HG02678 (cell line): ENCODE results near the gene FAM124B.

ENCODE experiments used
- ATAC-seq: cut with Tn5 transposase; IDR thresholded peaks from one replicate; pipeline ENCODE4 v1.9.1; 2021; ENCODE audit warnings: mild to moderate bottlenecking, moderate library complexity; ENCODE audit not compliant: unreplicated experiment

Gene FAM124B, protein sequence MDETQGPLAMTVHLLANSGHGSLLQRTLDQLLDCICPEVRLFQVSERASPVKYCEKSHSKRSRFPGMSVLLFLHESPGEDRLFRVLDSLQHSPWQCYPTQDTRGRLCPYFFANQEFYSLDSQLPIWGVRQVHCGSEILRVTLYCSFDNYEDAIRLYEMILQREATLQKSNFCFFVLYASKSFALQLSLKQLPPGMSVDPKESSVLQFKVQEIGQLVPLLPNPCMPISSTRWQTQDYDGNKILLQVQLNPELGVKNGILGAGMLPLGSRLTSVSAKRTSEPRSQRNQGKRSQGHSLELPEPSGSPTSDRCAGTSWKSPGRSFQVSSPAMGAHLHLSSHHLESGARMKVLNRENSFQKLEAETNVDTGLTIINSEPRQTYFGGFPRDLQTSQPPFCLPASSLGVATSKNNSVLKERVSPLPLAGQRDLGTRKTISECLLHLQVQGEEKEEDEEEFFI

GRCh38 chr2:224401641-224402342 is at the start of gene FAM124B:
FAM124B (minus strand) TSS chr2:224402107; CDS start chr2:224401768, 339 bp downstream.
- ATAC-seq: peak; percentile 54

DNA sequence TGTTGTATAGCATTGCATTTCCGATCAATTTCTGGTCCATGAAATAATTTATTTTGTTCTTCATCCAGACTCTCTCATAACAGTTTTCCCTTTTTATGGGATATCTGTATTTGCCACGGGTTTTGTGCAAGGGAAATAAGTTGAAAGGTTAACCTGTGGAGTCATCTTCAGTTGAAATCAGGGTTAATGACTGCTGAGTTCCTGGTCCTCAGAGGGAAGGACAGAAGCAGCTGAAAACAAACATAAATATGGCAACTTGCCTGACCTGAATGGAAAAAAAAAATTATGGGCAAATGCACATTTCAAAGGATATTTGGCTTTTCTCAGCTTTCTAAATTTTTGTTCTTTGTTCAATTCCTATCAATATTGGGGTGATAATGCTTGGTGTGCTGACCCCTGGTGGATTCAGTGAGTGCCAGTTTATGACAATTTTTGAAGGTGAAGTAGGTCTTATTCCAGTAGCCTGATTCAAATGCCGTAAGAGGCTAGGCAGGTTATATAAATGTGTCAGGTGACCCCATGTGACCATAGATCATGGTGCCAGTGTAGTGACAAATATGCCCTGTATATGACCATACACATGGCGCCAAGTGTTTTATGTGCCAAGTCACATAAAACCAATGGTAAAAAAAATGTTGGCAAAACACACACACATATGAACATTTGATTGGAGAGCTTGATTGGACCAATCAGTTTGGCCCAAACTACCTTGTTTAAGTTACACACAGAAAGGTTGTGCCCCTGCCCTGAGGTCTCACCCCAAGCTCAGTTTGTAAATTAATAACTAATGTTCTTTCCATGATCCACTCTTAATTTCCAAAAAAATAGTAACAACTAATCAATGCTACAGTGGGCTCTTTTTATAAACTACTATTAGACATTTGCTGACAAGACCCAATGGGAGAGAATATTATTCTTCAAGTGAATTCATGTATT is 47.6 kb upstream of the FAM124B start:
- ATAC-seq: no peak

GRCh38 chr2:224448236-224448635 is 46.3 kb upstream of the FAM124B start:
- ATAC-seq: no peak

DNA sequence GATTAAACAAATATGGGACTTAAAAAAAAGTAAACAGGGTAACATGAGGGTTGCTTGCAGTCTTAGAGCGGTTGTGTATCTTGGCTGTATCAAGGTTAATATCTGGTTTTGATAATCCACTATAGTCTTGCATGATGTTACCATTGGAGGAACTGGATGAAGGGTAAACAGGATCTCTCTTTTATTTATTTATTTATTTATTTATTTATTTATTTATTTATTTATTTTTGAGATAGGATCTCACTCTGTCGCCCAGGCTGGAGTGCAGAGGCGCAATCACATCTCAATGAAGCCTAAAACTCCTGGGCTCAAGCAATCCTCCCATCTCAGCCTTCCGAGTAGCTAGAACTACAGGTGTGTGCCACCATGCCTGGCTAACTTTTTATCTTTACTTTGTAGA is 42.9 kb upstream of the FAM124B start:
- no peak for ATAC-seq

- ATAC-seq: no peak
Observed at GRCh38 chr2:224444021-224444420, 42.1 kb upstream of the FAM124B start.

GRCh38 chr2:224442071-224442967 is 40.4 kb upstream of the FAM124B start:
- ATAC-seq: peak; percentile 58

DNA sequence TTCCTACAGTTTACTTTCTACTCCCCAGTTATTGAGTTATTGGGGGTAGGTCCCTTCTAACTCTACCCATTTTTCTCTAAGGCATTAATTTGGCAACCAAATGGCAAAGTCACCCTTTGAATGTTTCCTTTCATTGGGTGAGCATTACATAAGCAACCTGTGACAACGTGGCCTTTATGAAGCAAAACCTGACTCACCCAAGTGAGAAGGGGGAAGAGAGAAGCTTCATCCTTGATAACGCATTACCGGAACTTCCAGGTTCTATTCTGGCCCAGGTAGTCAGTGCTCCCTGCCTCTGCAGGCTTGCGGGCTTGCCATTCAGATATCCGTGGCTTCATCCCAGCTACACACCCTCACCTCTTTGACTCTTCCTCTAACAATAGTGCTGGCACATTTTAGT is 39.1 kb upstream of the FAM124B start:
- ATAC-seq: no peak

DNA sequence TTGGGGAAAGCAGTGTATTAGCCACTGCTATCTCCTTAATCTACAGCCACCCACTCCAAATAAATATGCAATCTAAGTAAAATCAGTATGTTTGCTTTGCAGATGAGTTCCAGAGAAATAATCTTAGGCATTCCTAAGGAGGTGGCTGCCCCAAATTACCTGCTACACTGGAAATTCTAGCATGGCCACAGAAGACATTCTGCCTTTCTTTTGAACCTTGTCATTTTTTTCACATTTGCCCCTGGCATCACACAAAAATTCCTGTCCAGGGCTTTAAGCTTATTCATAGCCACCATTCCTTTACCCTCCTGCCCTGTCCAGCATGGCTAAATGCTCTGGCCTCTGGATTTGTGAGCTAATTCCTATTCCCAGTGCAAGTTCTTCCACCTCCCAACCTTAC is 36.8 kb upstream of the FAM124B start:
- no peak for ATAC-seq

- no peak for ATAC-seq
Observed at GRCh38 chr2:224436634-224437033, 34.7 kb upstream of the FAM124B start.

- no peak for ATAC-seq
Observed at GRCh38 chr2:224434618-224435017, 32.7 kb upstream of the FAM124B start.

GRCh38 chr2:224433442-224433841 is 31.5 kb upstream of the FAM124B start:
- ATAC-seq: no peak

DNA sequence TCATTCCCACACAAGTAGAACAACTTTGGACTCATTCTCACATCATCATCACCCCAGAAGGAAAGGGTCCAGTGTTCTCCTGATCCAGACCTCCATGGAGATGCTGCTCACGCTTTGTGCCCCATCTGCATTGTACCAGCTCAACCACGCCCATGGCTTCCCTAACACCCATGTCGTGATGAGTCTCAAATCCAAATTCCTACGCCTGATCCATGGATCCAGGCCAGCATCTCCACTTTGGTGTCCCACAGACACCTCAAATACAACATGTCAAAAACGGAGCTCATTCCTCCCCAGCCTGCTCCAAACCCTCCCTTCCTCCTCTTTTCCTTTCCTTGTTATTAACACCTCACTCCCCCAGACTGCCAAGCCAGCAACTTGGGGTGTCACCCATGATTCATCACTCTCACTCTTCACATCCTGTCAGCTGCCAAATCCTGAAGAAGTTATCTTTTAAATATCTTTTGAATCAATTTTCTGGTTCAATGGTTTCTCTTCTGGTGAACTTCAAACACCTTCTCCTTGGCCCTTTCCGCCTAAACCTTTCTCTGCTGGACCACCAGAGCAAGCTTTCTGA is 30.2 kb upstream of the FAM124B start:
- no peak for ATAC-seq

DNA sequence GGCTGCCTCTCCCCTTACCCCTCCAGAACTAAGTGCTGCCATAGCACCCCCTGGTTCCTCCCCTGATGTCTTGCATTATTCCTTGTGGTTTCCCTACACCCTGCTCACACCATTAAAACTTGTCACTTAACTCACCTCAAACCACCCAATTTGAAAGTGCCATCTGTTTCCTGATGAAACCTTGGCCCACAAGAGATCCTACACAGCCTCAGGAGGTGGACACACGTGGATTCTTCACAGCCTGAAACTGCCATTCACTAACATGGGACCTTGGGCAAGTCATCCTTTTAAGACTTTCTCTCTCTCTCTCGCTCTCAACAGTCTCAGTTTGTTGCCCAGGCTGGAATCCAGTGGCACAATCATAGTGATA is 27.5 kb upstream of the FAM124B start:
- ATAC-seq: no peak

GRCh38 chr2:224428787-224429440 is 27.0 kb upstream of the FAM124B start:
- ATAC-seq: no peak

- ATAC-seq: no peak
Observed at GRCh38 chr2:224427471-224427870, 25.6 kb upstream of the FAM124B start.

GRCh38 chr2:224426656-224427055 is 24.7 kb upstream of the FAM124B start:
- ATAC-seq: no peak

DNA sequence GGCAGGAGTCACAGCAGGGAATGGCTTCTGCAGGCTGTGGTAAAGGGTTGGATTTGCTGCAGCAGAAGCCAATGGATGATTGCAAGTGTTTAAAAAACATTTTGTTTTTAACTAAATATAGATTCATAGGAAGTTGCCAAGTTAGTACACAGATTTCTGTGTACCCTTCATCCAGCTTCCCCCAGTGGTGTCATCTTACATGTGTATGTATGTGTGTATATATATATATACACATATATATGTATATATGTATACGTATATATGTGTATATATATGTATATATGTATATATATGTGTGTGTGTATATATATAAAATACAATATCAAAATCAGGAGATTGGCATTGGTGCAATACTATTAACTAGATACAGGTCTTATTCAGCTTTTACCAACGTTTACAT is 19.2 kb upstream of the FAM124B start:
- ATAC-seq: no peak

DNA sequence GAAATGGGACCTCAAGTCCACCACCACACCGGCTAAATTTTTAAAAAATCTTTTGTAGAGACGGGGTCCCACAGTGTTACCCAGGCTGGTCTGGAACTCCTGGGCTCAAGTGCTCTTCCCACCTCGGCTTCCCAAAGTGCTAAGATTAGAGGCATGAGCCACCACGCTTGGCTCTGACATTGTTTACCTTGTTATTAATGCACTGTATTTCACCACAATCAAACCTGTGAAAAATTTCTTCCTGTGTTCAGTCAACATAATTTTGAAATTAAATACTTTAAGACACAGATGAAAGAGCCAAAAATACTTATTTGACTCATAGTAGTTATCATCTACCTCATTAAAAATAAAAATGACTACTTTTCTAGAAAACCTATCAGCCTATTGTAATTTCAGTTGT is 16.0 kb upstream of the FAM124B start:
- no peak for ATAC-seq

DNA sequence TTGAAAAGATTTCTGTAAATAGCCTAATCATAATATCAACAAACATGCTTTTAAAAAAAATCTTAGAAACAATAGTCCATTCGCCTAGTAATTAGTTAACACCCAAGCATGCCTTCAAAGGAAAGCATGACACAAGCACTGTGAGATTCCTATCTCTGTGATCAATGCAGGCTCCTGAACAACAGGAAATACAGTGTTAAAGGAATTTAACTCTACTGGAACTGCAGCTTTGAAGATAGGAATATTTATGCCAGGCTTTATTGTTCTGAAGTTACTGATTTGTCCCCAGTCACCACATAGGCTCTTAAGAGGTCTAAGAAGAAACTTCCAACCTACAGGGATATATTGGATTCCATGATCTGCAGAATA is 15.4 kb upstream of the FAM124B start:
- ATAC-seq: no peak
